KBM-7 (cell line): Measurements from ENCODE around the gene HDHD3.
A peak's percentile ranks its signal among the peaks of the same experiment; 100 is the strongest.

ENCODE experiments used
- DNase-seq: peaks from one replicate; pipeline ENCODE4 v3.0.0-alpha.2; 2015
- in situ Hi-C: fragments of 300-500 bp; cut with MboI; formaldehyde crosslinking; loops from 2 replicates; pipeline ENCODE4 v1.14.3; 2020; ENCODE audit warnings: low sequenced_read_pairs, low pct_unique_long_range_greater_than_20kb, mixed read lengths

HDHD3 gene

GRCh38 chr9:113345190-113345589 lies 31.6 kb downstream of the HDHD3 start:
- no peak for DNase-seq
- in situ Hi-C loops = no loop called here

- DNase-seq = peak; percentile 83
- in situ Hi-C loops = no loop called here
Observed at GRCh38 chr9:113343732-113344231, 33.0 kb downstream of the HDHD3 start.

- in situ Hi-C loops = no loop called here
- DNase-seq = peak; percentile 12
Observed at GRCh38 chr9:113341712-113342410, 34.9 kb downstream of the HDHD3 start.

- DNase-seq = peak; percentile 89
- in situ Hi-C loops = no loop called here
Observed at GRCh38 chr9:113340011-113340699, 36.6 kb downstream of the HDHD3 start, which contains the start of gene WDR31. Gene WDR31, minus strand, starts transcription at chr9:113340275. Its CDS starts 8,253 bp downstream, at chr9:113332022.

DNA sequence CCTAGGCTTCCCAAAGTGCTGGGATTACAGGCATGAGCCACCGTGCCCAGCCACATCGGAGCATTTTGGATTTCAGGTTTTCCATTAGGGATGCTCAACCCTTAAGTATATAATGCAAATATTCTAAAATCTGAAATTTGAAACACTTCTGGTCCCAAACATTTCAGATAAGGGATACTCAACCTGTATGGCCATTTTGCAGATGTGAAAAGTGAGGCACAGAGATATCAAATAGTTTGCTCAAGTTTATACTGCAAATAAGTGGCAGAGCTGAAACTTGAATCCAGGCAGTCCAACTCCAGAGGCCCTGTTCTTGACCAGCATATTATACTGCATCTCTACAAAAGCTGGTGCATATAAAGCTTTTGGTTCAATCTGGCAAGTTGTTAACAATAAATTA lies 39.1 kb downstream of the HDHD3 start:
- no peak for DNase-seq
- in situ Hi-C loops = no loop called here

GRCh38 chr9:113331780-113332179 lies 45.0 kb downstream of the HDHD3 start:
- in situ Hi-C loops = no loop called here
- DNase-seq = no peak

DNA sequence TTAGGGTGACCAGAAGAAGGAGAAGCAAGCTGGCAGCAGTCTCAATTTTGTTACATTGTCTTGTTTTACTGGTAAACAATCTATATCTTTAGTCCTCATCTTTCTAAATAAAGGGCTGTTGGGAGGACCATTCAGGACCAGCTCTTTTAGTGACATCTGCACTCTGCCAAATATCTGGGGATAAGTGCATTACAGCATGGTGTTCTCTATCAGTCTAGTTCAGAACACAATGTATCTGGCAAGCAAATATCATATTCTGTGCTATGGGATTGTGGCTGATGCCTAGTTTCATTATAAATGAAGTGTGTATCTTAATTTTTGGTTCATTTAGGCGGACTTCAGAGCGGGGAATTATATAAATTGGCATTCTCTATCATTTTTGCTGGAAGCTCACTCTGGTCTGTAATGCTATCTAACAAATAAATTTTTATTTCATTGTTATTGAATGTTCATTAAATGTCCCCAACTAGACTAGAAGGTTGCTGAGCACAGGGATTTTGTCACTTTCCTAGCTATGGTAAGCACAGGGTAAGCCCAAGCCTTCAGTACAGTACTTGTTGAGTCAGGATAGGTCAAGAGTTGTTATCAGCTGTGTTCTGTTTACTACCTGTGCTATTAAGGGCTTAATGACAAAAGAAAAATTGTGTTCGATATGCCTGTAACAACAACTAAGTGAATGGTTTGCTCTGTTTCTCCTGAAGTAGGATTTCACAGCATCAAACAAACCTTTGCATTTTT lies 48.6 kb downstream of the HDHD3 start:
- no peak for DNase-seq
- in situ Hi-C loops = no loop called here

GRCh38 chr9:113326230-113326629 lies 50.6 kb downstream of the HDHD3 start:
- in situ Hi-C loops = no loop called here
- DNase-seq = no peak
